CD14-positive monocyte (primary cell): ENCODE measurements around the gene WNT7B. TPM values are rescaled to one million over a fixed set of nuclear protein-coding genes. Genes with fewer than 3 reads are reported as not detected.

Experiments used
- DNase-seq, 3 donors: peaks; one replicate each; pipeline ENCODE4 v3.0.0-alpha.2; 2011 to 2022
- H2AFZ ChIP-seq: 2 replicates; pipeline ENCODE4 v1.6.0; 2012; ENCODE audit warnings: mild to moderate bottlenecking, low read depth, low read length, inconsistent platforms; ENCODE audit not compliant: insufficient read depth, poor library complexity, severe bottlenecking
- H3K27ac ChIP-seq, 2 donors: 1 replicate in 1 of 2; 2 replicates in 1 of 2; pipeline ENCODE4 v1.5.1; 2012 to 2013; ENCODE audit warnings: low read length in 2 of 2, control low read depth in 1 of 2, inconsistent platforms in 1 of 2, low read depth in 1 of 2, mild to moderate bottlenecking in 1 of 2
- H3K27me3 ChIP-seq, 2 donors: one replicate each; pipeline versions ENCODE4 v1.6.0 to v1.6.1; 2011 to 2013; ENCODE audit warnings: low read length in 2 of 2; ENCODE audit not compliant: control insufficient read depth in 2 of 2, insufficient read depth in 2 of 2
- H3K36me3 ChIP-seq, 2 donors: replicated peaks in 1 of 2; 1 replicate in 1 of 2; 2 replicates in 1 of 2; pipeline versions ENCODE4 v1.5.1 to v1.6.1; 2012 to 2013; ENCODE audit warnings: low read length in 2 of 2, control low read depth in 1 of 2, inconsistent platforms in 1 of 2, mild to moderate bottlenecking in 1 of 2; ENCODE audit not compliant: insufficient read depth in 2 of 2, control insufficient read depth in 1 of 2
- H3K4me1 ChIP-seq, 2 donors: 1 replicate in 1 of 2; 2 replicates in 1 of 2; pipeline versions ENCODE4 v1.5.1 to v1.6.1; 2012 to 2013; ENCODE audit warnings: low read length in 2 of 2, control low read depth in 1 of 2, inconsistent platforms in 1 of 2, mild to moderate bottlenecking in 1 of 2, moderate library complexity in 1 of 2; ENCODE audit not compliant: insufficient read depth in 2 of 2, control insufficient read depth in 1 of 2
- H3K4me2 ChIP-seq: replicated peaks from 2 replicates; pipeline ENCODE3; 2012; ENCODE audit warnings: low read length, moderate library complexity, mild to moderate bottlenecking; ENCODE audit not compliant: poor library complexity, severe bottlenecking; ENCODE audit errors: extremely low read depth
- H3K4me3 ChIP-seq, 3 experiments: fragments of 200-600 bp in 1 of 3; sonication (generic) in 1 of 3; replicated peaks in 1 of 3; 1 replicate in 2 of 3; 2 replicates in 1 of 3; pipeline ENCODE4 v1.5.1; 2011 to 2013; ENCODE audit warnings: low read length in 3 of 3, mild to moderate bottlenecking in 3 of 3, control low read depth in 2 of 3, low read depth in 2 of 3, inconsistent platforms in 1 of 3, moderate library complexity in 1 of 3
- H3K79me2 ChIP-seq: 2 replicates; pipeline ENCODE4 v1.6.0; 2012; ENCODE audit warnings: mild to moderate bottlenecking, control low read depth, inconsistent platforms, low read length, moderate library complexity; ENCODE audit not compliant: insufficient read depth
- H3K9ac ChIP-seq: 2 replicates; pipeline ENCODE4 v1.6.0; 2017; ENCODE audit warnings: low read length, mild to moderate bottlenecking; ENCODE audit not compliant: insufficient read depth, poor library complexity, severe bottlenecking
- H3K9me3 ChIP-seq, 2 donors: replicated peaks in 1 of 2; 1 replicate in 1 of 2; 2 replicates in 1 of 2; pipeline versions ENCODE4 v1.5.1 to v1.6.1; 2012 to 2013; ENCODE audit warnings: low read length in 2 of 2, control low read depth in 1 of 2; ENCODE audit not compliant: control insufficient read depth in 1 of 2, insufficient read depth in 1 of 2
- H4K20me1 ChIP-seq: 2 replicates; pipeline ENCODE4 v1.6.0; 2012; ENCODE audit warnings: mild to moderate bottlenecking, low read length, control low read depth, moderate library complexity; ENCODE audit not compliant: insufficient read depth
- H3K27ac Mint-ChIP-seq, 7 donors: one replicate each; pipeline ENCODE4 v1.8.0; 2020; ENCODE audit warnings: mild to moderate bottlenecking in 7 of 7, mixed read lengths in 7 of 7, moderate library complexity in 6 of 7, inconsistent platforms in 2 of 7
- H3K27me3 Mint-ChIP-seq, 3 donors: one replicate each; pipeline ENCODE4 v1.8.0; 2021 to 2022; ENCODE audit warnings: low read depth in 3 of 3, mild to moderate bottlenecking in 3 of 3, mixed read lengths in 3 of 3, moderate library complexity in 3 of 3, inconsistent platforms in 1 of 3
- H3K36me3 Mint-ChIP-seq, 2 donors: one replicate each; pipeline ENCODE4 v1.8.0; 2020; ENCODE audit warnings: mixed read lengths in 2 of 2, inconsistent platforms in 1 of 2, mild to moderate bottlenecking in 1 of 2
- H3K4me1 Mint-ChIP-seq: one replicate; pipeline ENCODE4 v1.8.0; 2020; ENCODE audit warnings: mild to moderate bottlenecking, mixed read lengths
- H3K4me3 Mint-ChIP-seq, 2 donors: one replicate each; pipeline ENCODE4 v1.8.0; 2020; ENCODE audit warnings: mild to moderate bottlenecking in 2 of 2, mixed read lengths in 2 of 2, moderate library complexity in 1 of 2
- H3K9me3 Mint-ChIP-seq, 7 donors: one replicate each; pipeline ENCODE4 v1.8.0; 2020 to 2022; ENCODE audit warnings: mixed read lengths in 7 of 7, mild to moderate bottlenecking in 6 of 7, moderate library complexity in 6 of 7, inconsistent platforms in 2 of 7
- CTCF ChIP-seq: fragments of 200-600 bp; IDR thresholded peaks from one replicate; pipeline ENCODE4 v1.8.0; 2022; ENCODE audit warnings: antibody characterized with exemption, mild to moderate bottlenecking
- WGBS: methylation state at CpG from one replicate; pipeline ENCODE4 v1.1.5; 2013; ENCODE audit warnings: missing lambda C conversion rate; ENCODE audit not compliant: insufficient coverage; 5-methylcytosine and 5-hydroxymethylcytosine counted together
- intact Hi-C, 2 donors: fragments of 100-400 bp; cut with micrococcal nuclease; formaldehyde crosslinking; loops; one replicate each; pipeline versions ENCODE4 v1.15.0 to v1.15.1; 2023
- polyA plus RNA-seq, 3 donors: library from polyadenylated mRNA; depleted of rRNA in 1 of 3; unstranded in 2 of 3; stranded (reverse) in 1 of 3; fragments of 300-500 nt in 2 of 3; fragments of >200 nt in 1 of 3; fragmentation: Illumina TruSeq in 2 of 3; gene quantifications; 1 replicate in 2 of 3; 2 replicates in 1 of 3; pipeline ENCODE4 v1.2.3, GENCODE V29; 2012 to 2021

The WNT7B gene
- polyA plus RNA-seq, 3 donors = not detected

GRCh38 chr22:45891471-45891995 lies 85.4 kb downstream of the WNT7B start:
- Histone ChIP-seq H3K27ac (no peak overlapping the region), H3K4me1 (no peaks in the 10 kb centered on the region), H4K20me1 (no peaks in the 10 kb centered on the region), H3K9me3 (no peaks in the 10 kb centered on the region), H3K4me3 (no peak overlapping the region), H2AFZ (no peak overlapping the region), H3K27me3 (peaks cover 0 to 37% of the 10 kb centered on the region in 2 donors), H3K4me2 (no peak overlapping the region), H3K79me2 (no peaks in the 10 kb centered on the region), H3K9ac (no peak overlapping the region), H3K36me3 (no peaks in the 10 kb centered on the region)
- no peak overlapping the region for H3K27ac Mint-ChIP-seq
- H3K4me1 Mint-ChIP-seq = peaks cover 3% of the 10 kb centered on the region
- peaks cover 19 to 44% (median 36%) of the 10 kb centered on the region in 3 donors for H3K27me3 Mint-ChIP-seq
- no peaks in the 10 kb centered on the region for H3K36me3 Mint-ChIP-seq
- peaks cover 0 to 8% (median 0%) of the 10 kb centered on the region in 7 donors for H3K9me3 Mint-ChIP-seq
- WGBS = 0% methylated on average over 6 of the region's 25 CpGs
- intact Hi-C loops = no loop called here
- peak overlapping the region in 1 of 2 donors; percentile 67 for H3K4me3 Mint-ChIP-seq
- no peak for DNase-seq
- no peak for TF ChIP-seq CTCF

GRCh38 chr22:45891021-45891421 lies 85.9 kb downstream of the WNT7B start:
- Mint-ChIP-seq H3K27me3 (peaks cover 21 to 44% (median 36%) of the 10 kb centered on the region in 3 donors), H3K36me3 (no peaks in the 10 kb centered on the region), H3K27ac (no peak overlapping the region), H3K4me1 (peaks cover 3% of the 10 kb centered on the region), H3K4me3 (peak overlapping the region in 1 of 2 donors; percentile 53), H3K9me3 (peaks cover 0 to 8% (median 0%) of the 10 kb centered on the region in 7 donors)
- Histone ChIP-seq H3K4me2 (no peak overlapping the region), H3K9me3 (no peaks in the 10 kb centered on the region), H2AFZ (no peak overlapping the region), H3K4me3 (no peak overlapping the region), H3K27me3 (peaks cover 0 to 37% of the 10 kb centered on the region in 2 donors), H3K27ac (no peak overlapping the region), H3K36me3 (no peaks in the 10 kb centered on the region), H3K79me2 (no peaks in the 10 kb centered on the region), H3K9ac (no peak overlapping the region), H4K20me1 (no peaks in the 10 kb centered on the region), H3K4me1 (no peaks in the 10 kb centered on the region)
- no peak for DNase-seq
- intact Hi-C loops = no loop called here
- WGBS = 73% methylated on average over 30 of the region's 37 CpGs
- TF ChIP-seq CTCF = no peak
